Putamen (tissue), 1 donor: ENCODE data around the gene ALPL.

Source experiments
- DNase-seq: peaks from one replicate; pipeline ENCODE4 v3.0.0-alpha.2; 2016; ENCODE audit warnings: low spot score

ALPL gene

GRCh38 chr1:21598904-21599303 lies 89.7 kb downstream of the ALPL start:
- no peak for DNase-seq

GRCh38 chr1:21599402-21599801 lies 90.2 kb downstream of the ALPL start:
- DNase-seq = no peak

- no peak for DNase-seq
Measured at GRCh38 chr1:21601278-21602048, 92.2 kb downstream of the ALPL start.

- peak; percentile 63 for DNase-seq
Measured at GRCh38 chr1:21603177-21604138, 94.2 kb downstream of the ALPL start.

GRCh38 chr1:21604208-21604957 lies 95.2 kb downstream of the ALPL start:
- DNase-seq = no peak

GRCh38 chr1:21605012-21605715 lies 95.9 kb downstream of the ALPL start:
- no peak for DNase-seq

- no peak for DNase-seq
Measured at GRCh38 chr1:21605964-21606705, 96.9 kb downstream of the ALPL start.

GRCh38 chr1:21607549-21608529 lies 98.6 kb downstream of the ALPL start:
- no peak for DNase-seq

GRCh38 chr1:21608798-21609197 lies 99.6 kb downstream of the ALPL start:
- no peak for DNase-seq

- DNase-seq = no peak
Measured at GRCh38 chr1:21610027-21610426, 100.8 kb downstream of the ALPL start.

GRCh38 chr1:21610989-21611785 lies 102.0 kb downstream of the ALPL start:
- peak; percentile 41 for DNase-seq

GRCh38 chr1:21612057-21612456 lies 102.8 kb downstream of the ALPL start:
- no peak for DNase-seq

GRCh38 chr1:21613072-21613867 lies 104.0 kb downstream of the ALPL start:
- DNase-seq = no peak

- DNase-seq = no peak
Measured at GRCh38 chr1:21614419-21615115, 105.3 kb downstream of the ALPL start.

- DNase-seq = no peak
Measured at GRCh38 chr1:21616372-21616771, 107.1 kb downstream of the ALPL start.

GRCh38 chr1:21617126-21617738 lies 108.0 kb downstream of the ALPL start:
- no peak for DNase-seq

GRCh38 chr1:21618059-21618458 lies 108.8 kb downstream of the ALPL start:
- DNase-seq = no peak
